NCI-H128 (cell line): ENCODE measurements around the gene CD1C.
"Not testable (repeated sequence)": the region's sequence is repeated elsewhere in the genome, so short reads cannot be mapped to it uniquely, and the experiment has no call there.

ENCODE experiments used
- DNase-seq: peaks from one replicate; lab custom pipeline; 2025; ENCODE audit not compliant: unreplicated experiment; lab: John Stamatoyannopoulos, UW

CD1C gene

GRCh38 chr1:158328426-158328825 lies 38.7 kb downstream of the CD1C start:
- DNase-seq = no peak

DNA sequence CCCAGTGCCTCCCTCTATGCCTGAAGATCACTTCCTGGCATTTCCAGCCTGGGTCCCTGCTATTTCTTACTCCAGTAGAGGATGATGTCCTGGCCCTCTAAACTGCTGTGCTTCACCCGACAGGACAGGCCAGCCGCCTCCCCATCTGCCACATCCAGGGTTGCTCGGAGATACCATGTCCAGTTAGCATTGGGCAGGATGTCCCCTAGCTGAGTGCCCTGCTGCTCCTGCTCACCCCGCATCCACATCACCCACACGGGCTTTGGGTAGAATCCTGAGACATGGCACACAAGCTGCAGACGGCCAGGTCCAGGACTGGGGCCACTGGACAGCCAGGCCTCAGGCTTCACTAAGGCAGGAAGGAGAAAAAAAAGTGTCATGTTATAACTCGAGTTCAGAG lies 39.6 kb downstream of the CD1C start:
- DNase-seq = no peak

GRCh38 chr1:158329733-158330132 lies 40.0 kb downstream of the CD1C start:
- DNase-seq = no peak

- no peak for DNase-seq
Observed at GRCh38 chr1:158330391-158331105, 40.8 kb downstream of the CD1C start.

- DNase-seq = no peak
Observed at GRCh38 chr1:158331106-158331425, 41.3 kb downstream of the CD1C start.

DNA sequence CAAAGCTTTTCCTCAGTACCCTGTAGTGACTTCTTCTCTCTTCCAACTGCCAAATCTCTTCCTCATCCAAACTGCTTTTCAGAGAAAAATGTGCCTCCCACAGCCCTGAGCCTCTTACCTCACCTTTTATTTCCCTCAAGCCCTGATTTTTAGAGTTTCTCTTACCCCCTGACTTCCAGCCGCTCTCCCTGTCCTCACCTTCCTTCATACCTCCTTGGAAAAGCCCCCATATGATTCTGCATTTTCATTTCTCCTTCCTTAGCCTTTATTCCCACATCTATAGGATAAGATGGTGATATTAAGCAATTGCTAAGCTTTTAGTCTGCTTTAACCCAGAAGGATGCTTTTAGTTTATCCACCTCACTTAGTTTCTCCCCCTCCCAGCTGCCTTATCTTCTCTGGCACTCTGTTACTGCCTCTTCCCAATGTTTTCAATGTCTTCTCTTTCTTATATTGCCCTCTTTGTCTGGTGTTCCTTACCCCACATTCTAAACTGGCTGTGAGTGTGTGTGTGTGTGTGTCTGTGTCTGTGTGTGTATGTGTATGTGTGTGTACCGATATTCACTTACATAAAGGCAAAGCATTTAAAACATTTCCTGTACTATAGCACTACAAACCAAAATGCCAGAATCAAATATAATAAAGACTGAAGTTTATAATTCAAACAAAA lies 41.9 kb downstream of the CD1C start, which contains the start of gene CD1B:
TSS of gene CD1B (minus strand) at position 51 of the 670 bp plus-strand sequence. CDS start 108 bp downstream, outside the sequence.
- no peak for DNase-seq

DNA sequence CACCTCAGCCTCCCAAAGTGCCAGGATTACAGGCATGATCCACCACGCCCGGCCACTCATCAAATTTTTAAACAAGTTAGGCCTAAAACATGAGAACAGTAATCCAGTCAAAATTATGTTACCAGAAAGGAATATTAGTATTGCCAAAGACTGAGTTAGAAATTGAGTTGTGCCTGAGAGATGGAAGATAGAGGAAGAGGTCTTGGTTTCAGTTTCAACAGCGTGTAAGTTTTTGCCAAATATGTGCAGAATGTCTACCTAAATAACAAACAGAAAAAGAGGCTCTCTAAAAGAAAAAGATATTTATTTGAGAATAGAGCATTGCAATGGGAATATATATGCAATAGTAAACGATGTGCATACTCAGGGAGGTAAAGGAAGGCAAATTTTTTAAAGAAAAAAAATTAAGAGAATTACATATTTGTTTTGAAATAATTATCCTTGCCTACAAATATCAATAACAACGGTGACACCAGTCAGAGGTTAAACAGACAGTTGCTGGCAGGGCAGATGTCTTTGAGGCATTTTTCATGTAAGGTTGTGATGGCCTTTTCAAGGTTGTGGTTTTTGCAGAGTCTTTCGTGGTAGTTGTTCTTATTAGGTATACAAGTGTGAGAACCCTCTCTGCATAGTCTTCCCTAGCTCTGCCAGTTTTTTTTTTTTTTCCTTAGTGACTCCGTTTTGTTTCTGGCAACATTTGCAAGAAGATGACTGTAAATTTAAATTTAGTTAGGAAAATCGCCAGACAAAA lies 43.9 kb downstream of the CD1C start:
- DNase-seq = no peak

GRCh38 chr1:158334526-158335212 lies 44.9 kb downstream of the CD1C start:
- no peak for DNase-seq

- DNase-seq = no peak
Observed at GRCh38 chr1:158335213-158335532, 45.5 kb downstream of the CD1C start.

- DNase-seq = not testable (repeated sequence)
Observed at GRCh38 chr1:158336413-158336812, 46.7 kb downstream of the CD1C start.
